Measurements from ENCODE around the gene MLLT10. TPM values are rescaled to one million over a fixed set of nuclear protein-coding genes. Genes with fewer than 3 reads are reported as not detected.

Gene MLLT10
- total RNA-seq, 6 donors from 2014 or later, result 40.1 to 63.9 (median 53.9) TPM

GRCh38 chr10:21624951-21625350, 90.9 kb downstream of the MLLT10 start:
- Histone ChIP-seq H3K36me3 (peaks cover 0 to 19% (median 5%) of the 10 kb centered on the region in 4 donors), H3K27ac (no peak overlapping the region), H3K9me3 (no peaks in the 10 kb centered on the region), H3K27me3 (no peaks in the 10 kb centered on the region), H3K4me1 (peaks cover 0 to 14% (median 2%) of the 10 kb centered on the region in 4 donors), H3K4me3 (no peak overlapping the region)
- 87 to 90% methylated on average over 6 of the region's 6 CpGs for WGBS, 2 donors
- TF ChIP-seq CTCF (IDR thresholded peaks at IDR 0.05) (no peak), POLR2AphosphoS5 (IDR thresholded peaks at IDR 0.05) (no peak), EP300 (IDR thresholded peaks at IDR 0.05) (no peak)
- DNase-seq (no peak), ATAC-seq (ENCODE audit: low FRiP score in 2 of 2) (peak in 1 of 2 donors; percentile 8)

- TF ChIP-seq CTCF (IDR thresholded peaks at IDR 0.05), result no peak
- TF ChIP-seq POLR2A (IDR thresholded peaks at IDR 0.05), result no peak
- TF ChIP-seq EP300 (IDR thresholded peaks at IDR 0.05), result no peak
- TF ChIP-seq POLR2AphosphoS5 (IDR thresholded peaks at IDR 0.05), result no peak
- H3K4me3 ChIP-seq, result no peak overlapping the region
- DNase-seq, result no peak
- H3K9me3 ChIP-seq, result no peaks in the 10 kb centered on the region
- peak overlapping the region in 1 of 4 donors; percentile 40 for H3K27ac ChIP-seq
- no peaks in the 10 kb centered on the region for H3K27me3 ChIP-seq
- peaks cover 0 to 14% (median 2%) of the 10 kb centered on the region in 4 donors for H3K4me1 ChIP-seq
- ATAC-seq (ENCODE audit: low FRiP score in 2 of 2), result no peak
- peaks cover 0 to 13% (median 3%) of the 10 kb centered on the region in 4 donors for H3K36me3 ChIP-seq
- WGBS, 2 donors, result 74 to 89% methylated on average over 3 of the region's 3 CpGs
These were observed 91.7 kb downstream of the MLLT10 start for GRCh38 chr10:21625623-21626229.

- 69 to 71% methylated on average over 3 of the region's 3 CpGs for WGBS, 2 donors
- peak overlapping the region in 1 of 4 donors; percentile 36 for H3K27ac ChIP-seq
These were observed 92.6 kb downstream of the MLLT10 start for GRCh38 chr10:21626457-21627161.

GRCh38 chr10:21627331-21627730, 93.3 kb downstream of the MLLT10 start:
- H3K36me3 ChIP-seq, result peaks cover 0 to 8% (median 0%) of the 10 kb centered on the region in 4 donors
- no peaks in the 10 kb centered on the region for H3K27me3 ChIP-seq
- DNase-seq, result no peak
- peaks cover 0 to 14% (median 2%) of the 10 kb centered on the region in 4 donors for H3K4me1 ChIP-seq
- ATAC-seq (ENCODE audit: low FRiP score in 2 of 2), result no peak
- H3K4me3 ChIP-seq, result no peak overlapping the region
- H3K27ac ChIP-seq, result no peak overlapping the region
- TF ChIP-seq EP300 (IDR thresholded peaks at IDR 0.05) (no peak), POLR2AphosphoS5 (IDR thresholded peaks at IDR 0.05) (no peak), POLR2A (IDR thresholded peaks at IDR 0.05) (no peak), CTCF (IDR thresholded peaks at IDR 0.05) (no peak)
- H3K9me3 ChIP-seq, result no peaks in the 10 kb centered on the region

More at GRCh38 chr10:21626457-21627161, 92.6 kb downstream of the MLLT10 start:
- Histone ChIP-seq H3K9me3 (no peaks in the 10 kb centered on the region), H3K4me3 (no peak overlapping the region), H3K4me1 (peaks cover 0 to 14% (median 2%) of the 10 kb centered on the region in 4 donors), H3K27me3 (no peaks in the 10 kb centered on the region), H3K36me3 (peaks cover 0 to 9% (median 1%) of the 10 kb centered on the region in 4 donors)
- ATAC-seq (ENCODE audit: low FRiP score in 2 of 2), result peak; percentile 31 to 75
- DNase-seq, result no peak
- TF ChIP-seq POLR2AphosphoS5 (IDR thresholded peaks at IDR 0.05) (no peak), EP300 (IDR thresholded peaks at IDR 0.05) (peak in 1 of 4 donors; percentile 5), CTCF (IDR thresholded peaks at IDR 0.05) (no peak)
